A673 (cell line): Measurements from ENCODE around the gene NRL. TPM values are rescaled to one million over a fixed set of nuclear protein-coding genes. Genes with fewer than 3 reads are reported as not detected.

ENCODE experiments used
- BruUV-seq: library from RNA; stranded (reverse); fragments of 400-500 nt; replicated peaks from 2 replicates; lab custom pipeline; 2021; lab: Mats Ljungman, UMichigan
- CTCF ChIA-PET: fragments of 300-600 bp; sonication (Branson Sonifier 250); formaldehyde crosslinking; loops from one replicate; lab custom pipeline; 2022; ENCODE audit warnings: antibody characterized with exemption; lab: Charles Lee
- POLR2A ChIA-PET: fragments of 300-600 bp; sonication (Branson Sonifier 250); formaldehyde crosslinking; loops from one replicate; lab custom pipeline; 2022; ENCODE audit warnings: antibody characterized with exemption; ENCODE audit not compliant: low non-redundant PET; lab: Charles Lee
- DNase-seq: peaks from one replicate; pipeline ENCODE4 v3.0.0-alpha.2; 2015; ENCODE audit warnings: low spot score
- H3K27ac ChIP-seq: fragments of 200-600 bp; sonication (generic); 2 replicates; pipeline ENCODE4 v1.5.1; 2016; ENCODE audit warnings: mixed run types, low read depth, mild to moderate bottlenecking, mixed read lengths, antibody characterized with exemption, low read length; ENCODE audit not compliant: poor library complexity, severe bottlenecking
- H3K27me3 ChIP-seq: fragments of 200-600 bp; sonication (generic); replicated peaks from 2 replicates; pipeline ENCODE4 v1.6.1; 2017; ENCODE audit warnings: mixed run types, low read depth, mild to moderate bottlenecking, mixed read lengths, antibody characterized with exemption, low read length; ENCODE audit not compliant: insufficient read depth, poor library complexity
- H3K36me3 ChIP-seq: fragments of 200-600 bp; sonication (generic); 2 replicates; pipeline ENCODE4 v1.6.1; 2016; ENCODE audit warnings: mixed run types, mild to moderate bottlenecking, mixed read lengths, antibody characterized with exemption, low read length; ENCODE audit not compliant: insufficient read depth, poor library complexity, severe bottlenecking
- H3K4me1 ChIP-seq: fragments of 200-600 bp; sonication (generic); 2 replicates; pipeline ENCODE4 v1.6.1; 2017; ENCODE audit warnings: mixed run types, mild to moderate bottlenecking, mixed read lengths, antibody characterized with exemption, low read length; ENCODE audit not compliant: insufficient read depth, poor library complexity, severe bottlenecking
- H3K4me3 ChIP-seq: fragments of 200-600 bp; sonication (generic); 2 replicates; pipeline ENCODE4 v1.5.1; 2016; ENCODE audit warnings: low read depth, mixed run types, mild to moderate bottlenecking, mixed read lengths, low read length; ENCODE audit not compliant: poor library complexity, severe bottlenecking
- H3K9me3 ChIP-seq: fragments of 200-600 bp; sonication (generic); 2 replicates; pipeline ENCODE4 v1.6.1; 2016; ENCODE audit warnings: mixed run types, low read depth, mild to moderate bottlenecking, mixed read lengths, antibody characterized with exemption, low read length; ENCODE audit not compliant: poor library complexity, severe bottlenecking
- EZH2 ChIP-seq: fragments of 200-600 bp; sonication (generic); IDR thresholded peaks from 2 replicates; pipeline ENCODE4 v1.6.1; 2017; ENCODE audit warnings: borderline replicate concordance, low read depth, mild to moderate bottlenecking, mixed read lengths, antibody characterized with exemption, low read length; ENCODE audit not compliant: poor library complexity, severe bottlenecking
- intact Hi-C: fragments of 100-400 bp; cut with micrococcal nuclease; formaldehyde crosslinking; loops from one replicate; pipeline ENCODE4 v1.10.0; 2022; ENCODE audit not compliant: unreplicated experiment
- total RNA-seq: library from RNA; stranded (reverse); gene quantifications from 2 replicates; pipeline ENCODE4 v1.2.3, GENCODE V29; 2021
- TF ChIP-seq, protein P1 (sequence below): fragments of 300-800, 200-600 bp; sonication (generic); conservative IDR thresholded peaks from 2 replicates; pipeline ENCODE4 v1.5.1; 2017; ENCODE audit warnings: low read depth, mild to moderate bottlenecking, antibody characterized with exemption, low read length, moderate library complexity, mixed read lengths

The NRL gene
- total RNA-seq, 1 experiment from 2014 or later: 1.9 TPM

DNA sequence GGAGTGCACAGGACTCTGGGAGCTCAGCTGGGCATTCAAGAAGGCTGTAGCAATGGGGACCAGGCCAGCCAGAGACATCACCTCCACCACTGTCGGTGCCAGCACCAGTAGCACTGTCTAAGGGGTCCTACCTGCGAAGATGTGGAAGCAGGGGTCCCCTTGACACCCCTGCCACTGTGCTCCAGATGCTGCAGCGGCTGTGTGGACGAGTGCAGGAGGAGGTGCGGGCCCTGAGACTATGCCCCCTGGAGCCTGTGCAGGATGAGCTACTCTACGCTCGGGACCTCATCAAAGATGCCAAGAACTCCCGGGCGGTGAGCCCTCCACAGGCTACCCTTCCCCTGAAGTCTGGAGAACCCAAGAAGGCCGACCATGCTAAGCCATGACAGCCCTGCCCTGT lies 54.3 kb downstream of the NRL start:
- H3K36me3 ChIP-seq: no peaks in the 10 kb centered on the region

DNA sequence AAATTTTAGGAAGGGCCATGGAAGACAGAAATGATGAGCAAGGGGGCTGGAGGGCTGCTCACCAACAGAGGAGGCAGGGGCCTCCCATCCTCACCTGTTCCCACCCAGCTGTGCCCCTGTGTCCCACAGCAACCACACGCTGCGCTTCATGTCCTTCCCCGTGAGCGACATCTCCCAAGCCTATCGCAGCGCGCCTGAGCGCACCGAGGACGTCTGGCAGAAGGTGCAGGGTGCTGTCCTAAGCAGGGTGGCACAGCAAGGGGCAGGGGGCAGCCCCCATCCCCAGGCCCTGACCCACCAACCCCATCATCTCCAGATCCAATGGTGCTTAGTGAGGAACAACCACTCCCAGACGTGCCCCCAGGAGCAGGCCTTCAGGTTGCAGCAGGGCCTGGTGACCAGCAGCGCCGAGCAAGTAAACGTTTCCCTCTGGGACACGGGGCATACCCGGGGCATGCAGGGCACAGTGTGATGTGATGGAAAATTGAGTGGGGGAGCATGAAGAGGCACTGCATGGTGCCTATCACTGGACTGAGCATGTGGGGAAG lies 54.8 kb downstream of the NRL start:
- ChIA-PET CTCF (interaction anchor here (1.6 kb wide), 1 partner anchor 21 kb away, joined by 3 read pairs; no protein-coding TSS in a partner anchor), POLR2A (no interaction called here)
- no peaks in the 10 kb centered on the region for H3K36me3 ChIP-seq
- no peak for TF ChIP-seq EZH2
- TF ChIP-seq, protein P1, sequence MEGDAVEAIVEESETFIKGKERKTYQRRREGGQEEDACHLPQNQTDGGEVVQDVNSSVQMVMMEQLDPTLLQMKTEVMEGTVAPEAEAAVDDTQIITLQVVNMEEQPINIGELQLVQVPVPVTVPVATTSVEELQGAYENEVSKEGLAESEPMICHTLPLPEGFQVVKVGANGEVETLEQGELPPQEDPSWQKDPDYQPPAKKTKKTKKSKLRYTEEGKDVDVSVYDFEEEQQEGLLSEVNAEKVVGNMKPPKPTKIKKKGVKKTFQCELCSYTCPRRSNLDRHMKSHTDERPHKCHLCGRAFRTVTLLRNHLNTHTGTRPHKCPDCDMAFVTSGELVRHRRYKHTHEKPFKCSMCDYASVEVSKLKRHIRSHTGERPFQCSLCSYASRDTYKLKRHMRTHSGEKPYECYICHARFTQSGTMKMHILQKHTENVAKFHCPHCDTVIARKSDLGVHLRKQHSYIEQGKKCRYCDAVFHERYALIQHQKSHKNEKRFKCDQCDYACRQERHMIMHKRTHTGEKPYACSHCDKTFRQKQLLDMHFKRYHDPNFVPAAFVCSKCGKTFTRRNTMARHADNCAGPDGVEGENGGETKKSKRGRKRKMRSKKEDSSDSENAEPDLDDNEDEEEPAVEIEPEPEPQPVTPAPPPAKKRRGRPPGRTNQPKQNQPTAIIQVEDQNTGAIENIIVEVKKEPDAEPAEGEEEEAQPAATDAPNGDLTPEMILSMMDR: no peak
- H3K9me3 ChIP-seq: no peaks in the 10 kb centered on the region
- DNase-seq: no peak
- no peak overlapping the region for H3K4me3 ChIP-seq
- no TSS peak for BruUV-seq
- no peaks in the 10 kb centered on the region for H3K4me1 ChIP-seq
- H3K27ac ChIP-seq: no peak overlapping the region
- intact Hi-C loops: loop anchor here (5.0 kb wide), 2 partner anchors 47 to 237 kb away; partner anchors contain the start of genes DHRS1 and NOP9
- no peaks in the 10 kb centered on the region for H3K27me3 ChIP-seq

More for the DNA sequence above, 54.3 kb downstream of the NRL start:
- ChIA-PET POLR2A (no interaction called here), CTCF (interaction anchor here (1.6 kb wide), 1 partner anchor 20 kb away, joined by 3 read pairs; no protein-coding TSS in a partner anchor)
- TF ChIP-seq, protein P1: no peak
- TF ChIP-seq EZH2: no peak
- no peak for DNase-seq
- H3K4me3 ChIP-seq: no peak overlapping the region
- intact Hi-C loops: no loop called here
- no peaks in the 10 kb centered on the region for H3K27me3 ChIP-seq
- no TSS peak for BruUV-seq
- H3K27ac ChIP-seq: no peak overlapping the region
- H3K4me1 ChIP-seq: no peaks in the 10 kb centered on the region
- no peaks in the 10 kb centered on the region for H3K9me3 ChIP-seq

- H3K27me3 ChIP-seq: no peaks in the 10 kb centered on the region
- intact Hi-C loops: loop anchor here (1.0 to 5.0 kb wide), 4 partner anchors 31 to 238 kb away; partner anchors contain the start of genes DHRS1, IRF9 and NOP9
- CTCF ChIA-PET: interaction anchor here (0.7 to 2.8 kb wide), 12 partner anchors 11 to 444 kb away, joined by 3 to 57 read pairs (median 6); partner anchors contain the start of genes DCAF11, IRF9 and NRL
- TF ChIP-seq EZH2: no peak
- TF ChIP-seq, protein P1: no peak
- no peaks in the 10 kb centered on the region for H3K9me3 ChIP-seq
- H3K4me3 ChIP-seq: no peak overlapping the region
- no TSS peak for BruUV-seq
- DNase-seq: no peak
- H3K36me3 ChIP-seq: no peaks in the 10 kb centered on the region
- POLR2A ChIA-PET: no interaction called here
- no peaks in the 10 kb centered on the region for H3K4me1 ChIP-seq
- no peak overlapping the region for H3K27ac ChIP-seq
Measured at GRCh38 chr14:24058951-24059475, 55.7 kb downstream of the NRL start.
